Activated CD4-positive, alpha-beta T cell treated with anti-CD3 and anti-CD28 coated beads, Interleukin-2, amount 50 U/mL, for 16 hours (primary cell): Measurements from ENCODE around the gene COL8A1.

Experiments
- DNase-seq: peaks from one replicate; pipeline ENCODE4 v3.0.0-alpha.2; 2020

COL8A1 gene

GRCh38 chr3:99640214-99640851, 1.9 kb downstream of the COL8A1 start:
- no peak for DNase-seq

GRCh38 chr3:99641480-99641879, 3.1 kb downstream of the COL8A1 start:
- DNase-seq = no peak

DNA sequence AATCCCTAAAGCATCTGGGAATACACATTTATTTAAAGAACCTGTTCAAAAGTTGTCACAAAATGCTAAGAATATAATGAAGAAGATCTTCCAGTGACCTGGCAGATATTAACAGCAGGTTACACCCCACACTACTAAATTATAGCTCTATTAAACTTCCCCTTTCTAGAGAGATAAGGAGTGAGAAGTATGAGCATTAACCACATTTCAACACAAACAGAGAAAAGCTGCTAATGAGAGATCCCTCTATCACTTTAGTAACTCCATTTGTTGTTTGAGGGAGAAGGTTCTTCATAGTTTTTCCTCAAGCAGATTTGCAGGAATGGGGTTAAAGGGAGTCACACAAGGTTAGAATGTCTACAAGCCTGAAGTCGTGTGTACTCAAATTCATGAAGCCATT, 3.6 kb downstream of the COL8A1 start:
- no peak for DNase-seq

DNA sequence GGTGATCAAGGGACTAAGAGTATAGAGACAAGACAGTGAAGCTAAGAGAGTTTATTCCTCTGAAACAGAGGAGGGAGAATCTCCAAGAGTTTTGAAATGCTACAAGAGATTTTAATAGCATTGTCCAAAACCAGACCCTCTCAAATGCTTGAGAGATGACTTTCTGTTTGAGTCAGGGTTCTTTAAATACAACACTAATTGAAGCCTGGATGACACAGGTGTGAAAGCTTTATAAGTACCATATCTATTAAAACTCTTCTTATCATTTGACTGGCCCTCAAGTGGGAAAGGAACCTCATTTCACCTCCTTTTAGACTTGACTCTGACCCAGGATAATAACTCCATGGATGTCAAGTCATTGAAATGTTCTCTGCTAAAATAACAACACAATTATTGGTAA, 5.6 kb downstream of the COL8A1 start:
- DNase-seq = no peak

DNA sequence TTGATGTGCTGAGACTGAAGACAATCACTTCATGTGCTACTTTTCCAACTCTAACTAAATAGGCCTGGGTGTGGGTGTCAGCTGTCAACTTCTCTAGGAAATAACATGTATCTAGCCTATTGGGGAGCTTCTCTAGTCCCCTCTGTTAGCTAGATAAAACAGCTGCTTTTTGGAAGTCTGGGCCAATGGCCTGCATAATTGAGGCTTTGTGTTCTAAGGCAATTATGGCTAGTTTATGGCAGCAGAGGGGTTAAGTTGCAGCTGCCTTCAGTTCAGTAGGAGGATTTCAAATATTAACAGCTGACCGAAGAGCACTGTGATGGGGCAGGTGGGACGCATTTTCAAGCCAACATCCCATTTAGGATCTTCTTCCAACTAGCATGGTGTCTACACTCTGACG, 6.4 kb downstream of the COL8A1 start:
- no peak for DNase-seq

DNA sequence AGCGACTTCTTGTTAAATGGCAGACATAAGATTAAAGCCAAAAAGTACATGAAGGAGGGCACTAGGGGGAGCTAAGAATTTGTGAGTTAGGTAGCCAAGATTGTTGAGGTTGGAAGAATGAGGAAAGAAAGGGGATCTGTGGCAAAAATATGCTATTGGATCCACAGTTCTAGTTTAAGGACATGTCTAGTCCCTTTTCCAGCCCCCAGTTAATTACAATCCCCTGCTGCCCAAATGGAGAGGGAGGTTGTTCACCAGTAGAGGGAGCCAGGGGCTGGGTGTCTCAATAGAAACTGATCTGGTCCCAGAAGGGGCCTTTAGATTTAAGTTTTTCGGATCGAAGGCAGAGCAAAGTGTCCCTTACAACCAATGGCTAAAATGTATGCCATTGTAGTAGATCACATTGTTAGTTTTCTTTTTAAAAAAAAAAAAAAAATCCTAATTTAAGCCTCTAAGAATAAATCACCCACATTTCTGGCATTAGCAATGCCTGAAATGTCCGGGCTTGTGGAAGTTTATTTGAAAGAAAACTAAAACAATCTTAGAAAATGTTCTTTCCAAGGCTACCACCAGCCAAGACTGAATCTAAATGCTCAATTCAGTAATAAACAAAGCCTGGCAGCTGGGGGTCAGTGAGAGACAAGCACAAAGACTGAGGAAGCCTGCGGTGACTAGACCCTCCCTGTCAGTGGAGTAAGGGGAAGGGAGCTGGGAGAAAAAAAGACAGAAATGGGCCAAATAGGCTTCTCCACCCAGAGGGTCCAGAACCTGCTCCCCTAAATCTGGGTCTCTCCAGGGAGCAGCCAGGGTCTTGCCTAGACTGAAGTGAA, 7.1 kb downstream of the COL8A1 start:
- DNase-seq = no peak

DNA sequence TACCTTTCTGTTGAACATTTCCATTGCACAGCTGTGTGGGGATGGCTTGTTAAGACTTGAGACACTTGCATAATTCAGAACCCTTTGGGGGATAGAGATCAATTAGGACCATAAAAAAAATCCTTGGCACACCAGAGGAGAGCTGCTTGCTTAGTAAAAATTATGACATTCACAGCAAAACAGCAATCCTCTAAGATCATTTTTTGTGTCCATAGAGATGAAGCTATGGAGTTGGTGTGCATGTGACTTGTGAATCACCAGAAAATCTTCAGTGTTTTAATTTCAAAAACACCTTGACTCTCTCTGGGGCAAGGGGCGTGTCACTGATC, 7.7 kb downstream of the COL8A1 start:
- DNase-seq = no peak

DNA sequence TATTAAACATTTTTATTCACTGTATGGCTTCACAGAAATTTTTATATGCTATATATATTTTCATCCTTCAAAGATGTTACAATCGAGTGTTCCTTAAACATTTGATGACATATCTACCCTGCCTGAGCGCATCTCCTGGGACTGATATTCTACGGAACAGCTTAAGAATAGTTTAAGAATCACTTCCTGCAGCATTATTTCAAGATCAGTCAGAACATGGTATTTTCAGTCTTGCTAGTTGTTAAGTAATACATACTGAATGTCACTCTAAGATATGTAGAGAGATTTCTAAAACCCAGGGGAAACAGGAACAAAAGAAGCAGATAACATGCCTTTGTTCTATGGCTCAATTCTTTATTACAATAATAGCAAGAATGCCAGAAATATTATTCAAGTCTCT, 8.7 kb downstream of the COL8A1 start:
- no peak for DNase-seq

- DNase-seq = peak; percentile 15
Observed at GRCh38 chr3:99648101-99648500, 9.7 kb downstream of the COL8A1 start.

DNA sequence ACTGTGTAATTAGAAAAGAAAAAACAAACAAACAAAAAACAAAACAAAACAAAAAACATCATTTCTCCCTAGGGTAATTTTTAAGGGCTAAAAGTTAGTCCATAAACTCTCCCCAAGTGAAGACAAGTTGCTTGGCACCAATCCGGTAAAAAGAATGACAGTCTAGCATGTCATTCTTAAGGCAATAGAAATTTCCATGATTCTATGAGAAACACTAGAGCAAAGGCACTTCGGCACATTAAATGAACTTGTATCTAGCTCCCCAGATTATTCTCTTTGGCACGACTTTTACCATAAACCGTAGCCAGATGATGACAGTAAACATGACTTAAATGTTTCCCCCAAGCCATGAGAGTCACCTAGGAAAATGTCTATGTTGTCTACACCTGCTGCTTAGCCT, 10.1 kb downstream of the COL8A1 start:
- no peak for DNase-seq

DNA sequence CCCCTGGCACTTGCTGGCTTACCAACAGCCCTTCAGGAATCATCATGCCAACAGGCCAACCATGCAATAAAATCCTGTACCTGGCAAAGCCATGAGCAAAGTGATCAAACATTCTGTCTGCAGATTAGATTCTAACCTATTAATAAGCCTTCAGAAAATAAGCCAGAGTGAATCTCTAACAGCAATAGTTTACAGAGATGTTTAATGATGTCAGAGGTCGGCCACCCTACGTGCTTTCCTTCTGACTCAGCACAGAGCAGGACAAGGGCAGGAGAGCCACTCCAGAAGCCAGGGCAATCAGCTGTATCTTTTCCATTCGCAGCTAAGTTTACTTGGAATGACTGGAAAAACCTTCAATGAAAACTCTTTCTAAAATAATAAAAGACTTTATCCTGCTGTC, 13.1 kb downstream of the COL8A1 start:
- no peak for DNase-seq

- DNase-seq = no peak
Observed at GRCh38 chr3:99656624-99657023, 18.2 kb downstream of the COL8A1 start.

- DNase-seq = no peak
Observed at GRCh38 chr3:99658274-99658673, 19.9 kb downstream of the COL8A1 start.

GRCh38 chr3:99659032-99659431, 20.6 kb downstream of the COL8A1 start:
- no peak for DNase-seq

DNA sequence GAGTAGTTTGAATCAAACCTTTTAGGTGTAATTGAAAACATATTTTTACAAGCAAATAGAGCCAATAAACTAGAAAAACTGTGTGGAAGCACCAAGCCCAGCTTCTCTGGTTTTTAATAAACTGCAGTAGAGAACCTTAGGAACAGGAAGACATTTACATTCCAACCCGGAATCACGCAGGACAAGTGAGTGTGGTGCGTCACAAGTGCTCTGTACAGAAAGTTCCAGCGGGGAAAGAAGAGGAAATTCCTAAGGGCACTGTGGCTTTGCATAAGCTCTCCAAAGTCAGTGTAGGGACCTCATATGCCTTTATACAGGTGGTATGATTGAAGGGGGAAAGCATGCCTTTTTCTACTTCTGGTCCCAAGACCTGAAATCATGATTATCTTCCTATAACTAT, 21.6 kb downstream of the COL8A1 start:
- no peak for DNase-seq

GRCh38 chr3:99662838-99663570, 24.6 kb downstream of the COL8A1 start:
- DNase-seq = no peak

- DNase-seq = no peak
Observed at GRCh38 chr3:99663977-99664376, 25.6 kb downstream of the COL8A1 start.

GRCh38 chr3:99665017-99665416, 26.6 kb downstream of the COL8A1 start:
- DNase-seq = no peak

DNA sequence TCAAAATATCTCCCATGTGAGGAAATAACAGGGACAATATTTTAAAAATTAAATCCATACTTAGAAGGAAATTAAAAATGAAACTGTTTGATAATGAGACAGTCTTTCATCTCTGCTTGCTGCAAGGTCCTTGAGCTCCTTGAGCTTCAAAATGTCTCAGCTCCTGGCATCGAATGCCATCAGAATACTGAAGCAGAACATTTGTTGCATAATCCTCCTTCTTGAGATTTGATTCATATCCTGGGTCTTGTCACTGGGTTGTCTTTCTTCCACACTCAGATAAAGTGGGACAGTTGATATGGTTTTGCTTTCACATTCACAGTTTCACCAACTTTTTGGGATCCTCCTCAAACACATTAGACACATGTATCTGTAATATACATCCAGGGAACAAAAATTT, 27.8 kb downstream of the COL8A1 start:
- no peak for DNase-seq

- DNase-seq = no peak
Observed at GRCh38 chr3:99668044-99668443, 29.6 kb downstream of the COL8A1 start.

- DNase-seq = no peak
Observed at GRCh38 chr3:99669879-99670555, 31.6 kb downstream of the COL8A1 start.

GRCh38 chr3:99670556-99670950, 32.2 kb downstream of the COL8A1 start:
- DNase-seq = no peak

DNA sequence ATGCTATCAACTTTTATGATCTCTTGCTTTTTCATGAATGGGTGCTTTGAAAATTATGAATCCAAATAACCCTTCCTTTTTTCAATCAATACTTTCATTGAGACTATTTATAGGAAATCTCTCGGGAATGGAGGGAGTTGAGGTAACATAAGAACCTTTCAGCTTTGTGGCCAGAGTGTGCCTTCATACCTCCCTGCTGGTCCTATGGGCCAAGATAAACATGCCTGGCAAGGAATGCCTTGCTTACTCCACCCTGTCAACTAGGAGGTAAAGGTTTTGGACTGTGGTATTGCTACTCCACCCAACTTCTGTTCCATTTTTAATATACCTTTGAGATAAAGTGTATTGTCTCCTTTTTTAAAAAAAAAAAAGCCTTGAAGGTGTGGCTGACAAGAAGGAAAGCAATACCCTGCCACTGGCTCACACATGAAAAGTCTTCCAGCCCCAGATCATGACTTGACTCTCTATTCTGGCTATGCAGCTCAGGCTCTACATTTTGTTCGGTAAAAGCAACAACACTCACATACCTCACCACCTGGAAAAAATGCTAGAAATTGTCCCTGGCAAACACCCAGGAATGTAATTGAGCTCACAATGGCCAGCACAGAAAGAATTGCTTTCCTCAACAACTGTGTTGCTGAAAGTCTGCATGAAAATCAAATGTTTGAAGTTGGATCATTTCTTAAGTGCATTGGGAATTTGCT, 35.8 kb downstream of the COL8A1 start:
- no peak for DNase-seq
